Astrocyte of the cerebellum (primary cell): ENCODE results near the gene PDGFRB.

Experiments
- DNase-seq: peaks from one replicate; pipeline ENCODE4 v3.0.0-alpha.2; 2011; ENCODE audit warnings: low read depth
- H3K4me3 ChIP-seq: 2 replicates; pipeline ENCODE4 v1.5.1; 2011; ENCODE audit warnings: mild to moderate bottlenecking, low read depth, low read length, moderate library complexity
- CTCF ChIP-seq: IDR thresholded peaks from 2 replicates; pipeline ENCODE4 v1.5.1; 2012; ENCODE audit warnings: low read length, low read depth, moderate library complexity, mild to moderate bottlenecking; ENCODE audit errors: missing control alignments
- in situ Hi-C: cut with HindIII; loops from 2 replicates; pipeline ENCODE4 v1.10.0; 2017; ENCODE audit warnings: low sequenced_read_pairs

PDGFRB gene

GRCh38 chr5:150129813-150130492, 25.7 kb downstream of the PDGFRB start:
- in situ Hi-C loops: no loop called here
- no peak for DNase-seq
- peak; percentile 95 for TF ChIP-seq CTCF
- H3K4me3 ChIP-seq: no peak overlapping the region

- no peak overlapping the region for H3K4me3 ChIP-seq
- TF ChIP-seq CTCF: no peak
- in situ Hi-C loops: no loop called here
- no peak for DNase-seq
These were observed 26.2 kb downstream of the PDGFRB start for GRCh38 chr5:150129454-150129812.

- H3K4me3 ChIP-seq: no peak overlapping the region
- in situ Hi-C loops: no loop called here
- no peak for TF ChIP-seq CTCF
- DNase-seq: no peak
These were observed 28.8 kb downstream of the PDGFRB start for GRCh38 chr5:150126921-150127265.

GRCh38 chr5:150126199-150126920, 29.3 kb downstream of the PDGFRB start:
- H3K4me3 ChIP-seq: no peak overlapping the region
- DNase-seq: no peak
- TF ChIP-seq CTCF: no peak
- in situ Hi-C loops: no loop called here

DNA sequence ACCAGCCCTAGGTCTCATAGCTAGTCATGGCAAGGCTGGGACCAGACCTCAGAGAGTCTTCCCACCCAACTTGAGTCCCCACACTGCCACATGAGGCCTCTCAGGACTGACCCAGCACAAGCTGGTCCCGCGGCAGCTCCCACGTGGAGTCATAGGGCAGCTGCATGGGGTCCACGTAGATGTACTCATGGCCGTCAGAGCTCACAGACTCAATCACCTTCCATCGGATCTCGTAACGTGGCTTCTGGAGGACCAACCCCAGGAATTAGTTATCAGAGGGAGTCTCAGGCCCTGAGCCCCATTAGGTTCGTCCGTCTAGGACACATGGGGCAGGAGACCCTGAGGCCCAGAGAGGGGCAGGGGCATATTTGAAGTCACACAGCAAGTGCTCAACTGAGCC, 30.3 kb downstream of the PDGFRB start:
- DNase-seq: no peak
- TF ChIP-seq CTCF: no peak
- in situ Hi-C loops: no loop called here
- H3K4me3 ChIP-seq: no peak overlapping the region

DNA sequence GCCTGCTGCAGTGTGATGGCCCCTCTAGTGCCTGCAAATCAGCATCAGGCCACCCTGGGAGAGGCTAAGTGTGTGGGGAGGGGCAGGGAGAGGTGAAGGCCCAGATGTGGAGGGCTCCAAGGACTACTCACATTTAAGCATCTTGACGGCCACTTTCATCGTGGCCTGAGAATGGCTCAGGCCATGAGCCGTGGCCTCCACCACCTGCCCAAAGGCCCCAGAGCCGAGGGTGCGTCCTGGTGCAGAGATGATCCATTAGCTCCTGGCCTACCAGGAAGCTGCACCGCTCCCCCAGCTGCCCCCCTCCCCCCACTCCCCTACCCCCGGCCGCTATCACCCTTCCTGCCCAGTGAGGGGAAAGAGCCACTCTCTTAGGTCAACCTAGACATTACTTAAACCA, 31.0 kb downstream of the PDGFRB start:
- in situ Hi-C loops: no loop called here
- TF ChIP-seq CTCF: no peak
- H3K4me3 ChIP-seq: no peak overlapping the region
- no peak for DNase-seq
